Omental fat pad (tissue), 4 donors: ENCODE measurements around the gene ATF5. TPM values are rescaled to one million over a fixed set of nuclear protein-coding genes. Genes with fewer than 3 reads are reported as not detected.

Experiments used
- ATAC-seq: fragments of 150-250 bp; one replicate; pipeline ENCODE4 v1.9.1; 2016; ENCODE audit warnings: mild to moderate bottlenecking, moderate library complexity; ENCODE audit not compliant: low FRiP score
- DNase-seq: peaks from one replicate; pipeline ENCODE4 v3.0.0-alpha.2; 2019; ENCODE audit warnings: low spot score
- CTCF ChIP-seq, 3 donors: fragments of 450-650 bp; IDR thresholded peaks; one replicate each; pipeline ENCODE4 v1.5.1; 2016 to 2017; ENCODE audit warnings: antibody characterized with exemption in 3 of 3, mild to moderate bottlenecking in 3 of 3, moderate library complexity in 2 of 3
- total RNA-seq, 4 donors: library from RNA; depleted of rRNA; stranded (reverse); fragments of >200 nt; gene quantifications; one replicate each; pipeline ENCODE4 v1.1.0, GENCODE V29; 2016

ATF5 gene
- total RNA-seq, 4 donors from 2014 or later, result 10.2 to 17.7 (median 15.7) TPM

GRCh38 chr19:49951806-49952478, 22.9 kb downstream of the ATF5 start:
- no peak for ATAC-seq

GRCh38 chr19:49952479-49952836, 23.5 kb downstream of the ATF5 start:
- DNase-seq, result no peak
- no peak for ATAC-seq
- TF ChIP-seq CTCF (IDR thresholded peaks at IDR 0.05), result no peak

More at GRCh38 chr19:49951806-49952478, 22.9 kb downstream of the ATF5 start:
- no peak for DNase-seq
- TF ChIP-seq CTCF (IDR thresholded peaks at IDR 0.05), result no peak

- ATAC-seq, result no peak
- DNase-seq, result no peak
- TF ChIP-seq CTCF (IDR thresholded peaks at IDR 0.05), result no peak
Observed at GRCh38 chr19:49952906-49953305, 23.9 kb downstream of the ATF5 start.

- DNase-seq (no peak), ATAC-seq (no peak)
- TF ChIP-seq CTCF (IDR thresholded peaks at IDR 0.05), result no peak
Observed at GRCh38 chr19:49953416-49953815, 24.4 kb downstream of the ATF5 start.

GRCh38 chr19:49954092-49954829, 25.3 kb downstream of the ATF5 start:
- DNase-seq, result no peak
- ATAC-seq, result peak; percentile 74
- no peak for TF ChIP-seq CTCF (IDR thresholded peaks at IDR 0.05)

- DNase-seq (no peak), ATAC-seq (no peak)
- no peak for TF ChIP-seq CTCF (IDR thresholded peaks at IDR 0.05)
Observed at GRCh38 chr19:49954933-49955332, 25.9 kb downstream of the ATF5 start.

- TF ChIP-seq CTCF (IDR thresholded peaks at IDR 0.05), result no peak
- no peak for DNase-seq
- no peak for ATAC-seq
Observed at GRCh38 chr19:49956115-49956495, 27.1 kb downstream of the ATF5 start.
